WTC11 (cell line): Measurements from ENCODE around the gene AMACR.

ENCODE experiments used
- CTCF ChIP-seq: fragments of 200-600 bp; IDR thresholded peaks from 2 replicates; pipeline ENCODE4 v1.8.0; 2022; ENCODE audit warnings: antibody characterized with exemption
- E2F1 ChIP-seq: sonication (generic); formaldehyde crosslinking; IDR thresholded peaks from 2 replicates; pipeline ENCODE4 v1.8.0; 2022; ENCODE audit warnings: mild to moderate bottlenecking, missing genetic modification reagents
- MAX ChIP-seq: sonication (generic); formaldehyde crosslinking; IDR thresholded peaks from 2 replicates; pipeline ENCODE4 v1.8.0; 2022; ENCODE audit warnings: mild to moderate bottlenecking, missing genetic modification reagents
- NFYB ChIP-seq: sonication (generic); formaldehyde crosslinking; conservative IDR thresholded peaks from 2 replicates; pipeline ENCODE4 v1.8.0; 2022; ENCODE audit warnings: low read depth, missing genetic modification reagents
- NR2C2 ChIP-seq: sonication (generic); formaldehyde crosslinking; IDR thresholded peaks from 2 replicates; pipeline ENCODE4 v1.8.0; 2022; ENCODE audit warnings: mild to moderate bottlenecking, missing genetic modification reagents

- TF ChIP-seq E2F1 (CRISPR knock-in tag) (no peak), CTCF (peak; percentile 24; the same call in 1 of the 2 replicates), NR2C2 (CRISPR knock-in tag) (no peak), MAX (no peak), NFYB (no peak)
These were observed 10.4 kb downstream of the AMACR start for GRCh38 chr5:33997331-33997983.
